ENCODE measurements around the gene DHX32.

DHX32 gene

DNA sequence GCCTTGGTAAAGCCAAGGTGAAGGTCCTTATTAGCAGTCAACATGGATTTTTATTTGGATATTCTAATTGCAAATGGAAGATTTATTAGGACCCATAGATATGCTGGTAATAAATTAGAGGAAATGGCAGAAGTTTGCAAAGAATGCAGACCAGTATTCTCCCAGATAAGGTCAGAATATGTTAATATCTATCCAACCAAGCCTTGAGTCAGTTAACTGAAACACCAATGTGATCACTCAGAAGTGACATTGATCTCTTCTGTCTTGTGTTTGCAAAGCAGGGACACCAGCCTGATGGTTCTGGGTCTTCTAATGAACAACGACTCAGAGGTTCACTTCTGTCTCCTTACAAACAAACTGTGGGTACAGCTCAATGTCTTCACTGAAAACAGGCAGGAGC, 79.5 kb downstream of the DHX32 start:
- no peak for DNase-seq

DNA sequence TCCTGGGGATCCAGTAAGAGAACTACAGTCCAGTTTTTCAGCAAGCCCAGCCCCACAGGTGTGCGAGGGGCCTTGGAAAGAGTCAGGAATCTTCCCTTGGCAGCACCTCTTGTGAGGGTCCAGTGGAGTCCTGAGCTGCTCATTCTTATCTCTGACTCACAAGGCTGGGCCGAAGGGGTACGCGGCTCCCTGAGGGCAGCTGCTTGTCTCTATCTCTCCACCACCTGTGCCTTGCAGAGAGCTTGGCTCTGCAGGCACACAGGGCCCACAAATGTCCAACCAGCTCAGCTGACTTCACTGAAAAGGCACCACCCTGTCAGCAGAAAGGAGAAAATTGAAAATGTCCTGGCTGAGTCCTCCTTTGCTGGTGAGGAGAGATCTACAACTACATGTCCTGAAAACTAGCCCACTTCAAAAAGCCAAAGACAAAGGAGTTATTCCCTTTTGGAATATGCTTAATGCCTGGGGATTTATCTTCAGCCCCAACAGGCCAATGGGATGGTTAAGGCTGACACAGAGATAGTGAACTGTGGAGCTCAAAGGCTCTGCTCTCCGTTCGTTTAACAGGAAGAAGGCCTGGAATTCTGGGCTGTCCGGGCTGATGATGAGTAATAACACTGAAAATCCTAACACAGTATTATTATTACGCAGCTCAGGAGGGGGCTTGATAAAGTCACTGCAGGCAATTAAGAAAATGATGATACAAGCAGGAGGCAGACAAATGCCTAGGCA, 81.5 kb downstream of the DHX32 start:
- DNase-seq = no peak

DNA sequence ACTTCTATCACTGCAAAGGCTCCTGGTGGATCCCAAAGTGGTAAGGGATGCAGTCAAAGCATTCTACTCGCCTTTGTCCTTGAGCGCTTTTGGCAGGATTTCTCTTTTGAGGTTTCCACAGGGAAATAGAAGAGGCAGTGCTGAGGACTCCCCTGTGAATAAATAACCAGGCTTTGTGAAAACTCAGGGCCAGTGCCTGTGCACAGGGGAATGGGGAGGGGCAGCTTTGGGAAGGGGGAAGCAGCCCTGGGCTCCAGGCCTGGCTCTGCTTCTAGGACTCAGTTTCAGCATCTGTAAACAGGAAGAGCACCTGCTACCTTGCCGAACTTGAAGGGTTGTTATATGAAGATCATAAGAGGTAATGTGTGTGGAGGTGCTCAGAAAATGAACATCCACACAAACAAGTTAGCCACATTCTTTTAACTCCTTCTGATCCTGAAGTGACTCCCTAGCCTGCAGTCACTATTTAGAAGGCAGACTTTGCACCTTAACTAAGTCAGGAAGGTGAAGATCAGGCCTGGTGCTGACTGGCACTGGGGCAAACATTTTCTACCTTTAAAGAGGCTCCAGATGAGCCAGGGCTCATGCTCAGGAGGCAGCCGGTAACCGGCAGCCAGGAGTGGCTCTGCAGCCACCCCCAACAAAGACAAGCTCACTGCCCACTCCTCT, 83.0 kb downstream of the DHX32 start:
- DNase-seq = no peak

DNA sequence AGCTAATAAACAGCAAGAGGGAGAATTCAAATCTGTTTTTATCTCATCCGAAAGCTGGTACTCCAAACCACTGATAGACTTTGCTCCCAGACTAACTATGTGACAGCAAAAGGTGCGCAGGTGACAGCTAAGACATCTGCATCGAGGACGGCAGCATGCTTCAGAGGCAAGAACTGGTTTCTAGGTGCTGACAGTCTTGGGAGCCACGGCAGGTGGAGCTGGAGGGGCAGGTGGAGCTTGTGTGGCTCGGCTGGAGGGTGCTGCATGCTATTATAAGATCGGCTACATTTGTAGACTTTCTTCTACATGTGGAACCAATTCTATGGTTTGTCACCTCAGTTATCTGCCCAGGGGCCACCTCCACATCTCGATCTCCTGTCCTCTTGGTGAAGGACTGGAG, 83.7 kb downstream of the DHX32 start:
- DNase-seq = no peak

DNA sequence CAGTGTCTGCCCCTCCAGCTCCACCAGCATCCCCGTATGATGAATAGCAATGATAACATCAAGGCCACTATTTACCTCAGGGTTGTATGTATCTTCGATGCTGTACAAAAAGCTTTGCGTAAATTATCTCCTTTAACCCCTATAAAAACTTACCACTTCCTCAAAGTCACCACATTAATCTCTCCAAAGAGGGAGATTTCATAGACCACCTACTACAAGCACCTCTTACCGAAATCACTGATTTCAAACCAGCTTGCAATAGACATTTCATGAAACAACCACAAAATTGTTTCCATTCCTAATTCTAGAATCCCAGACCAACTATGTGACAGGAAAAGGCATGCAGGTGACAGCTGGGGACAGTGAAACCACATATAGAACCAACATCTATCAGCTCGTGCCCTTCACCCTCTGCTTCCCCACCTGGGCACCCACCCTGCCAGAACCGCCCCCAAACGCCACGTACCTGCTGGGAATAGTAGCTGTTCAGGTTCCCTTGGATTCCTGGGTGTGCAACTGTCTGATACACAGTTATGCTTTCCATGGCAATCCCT, 85.4 kb downstream of the DHX32 start:
- DNase-seq = no peak

DNA sequence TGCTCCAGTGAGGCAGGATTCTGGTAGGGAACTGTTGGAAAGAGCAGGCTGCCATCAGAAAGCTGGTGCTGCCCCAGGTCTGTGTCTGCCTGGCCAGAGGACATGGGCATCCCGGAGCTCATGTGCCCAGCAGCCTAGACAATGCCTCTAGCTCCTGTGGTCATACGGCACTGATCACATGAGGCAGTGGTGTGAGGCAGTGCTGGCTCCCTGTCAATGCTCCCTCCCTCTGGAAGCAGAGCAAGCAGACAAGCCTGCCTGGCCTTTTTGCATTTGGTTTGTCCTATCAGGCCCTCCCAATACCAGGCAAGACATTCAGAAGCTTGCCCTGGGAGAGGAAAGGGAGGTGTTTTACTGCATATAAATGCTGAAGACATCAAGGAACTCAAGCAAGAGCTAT, 86.0 kb downstream of the DHX32 start:
- no peak for DNase-seq

DNA sequence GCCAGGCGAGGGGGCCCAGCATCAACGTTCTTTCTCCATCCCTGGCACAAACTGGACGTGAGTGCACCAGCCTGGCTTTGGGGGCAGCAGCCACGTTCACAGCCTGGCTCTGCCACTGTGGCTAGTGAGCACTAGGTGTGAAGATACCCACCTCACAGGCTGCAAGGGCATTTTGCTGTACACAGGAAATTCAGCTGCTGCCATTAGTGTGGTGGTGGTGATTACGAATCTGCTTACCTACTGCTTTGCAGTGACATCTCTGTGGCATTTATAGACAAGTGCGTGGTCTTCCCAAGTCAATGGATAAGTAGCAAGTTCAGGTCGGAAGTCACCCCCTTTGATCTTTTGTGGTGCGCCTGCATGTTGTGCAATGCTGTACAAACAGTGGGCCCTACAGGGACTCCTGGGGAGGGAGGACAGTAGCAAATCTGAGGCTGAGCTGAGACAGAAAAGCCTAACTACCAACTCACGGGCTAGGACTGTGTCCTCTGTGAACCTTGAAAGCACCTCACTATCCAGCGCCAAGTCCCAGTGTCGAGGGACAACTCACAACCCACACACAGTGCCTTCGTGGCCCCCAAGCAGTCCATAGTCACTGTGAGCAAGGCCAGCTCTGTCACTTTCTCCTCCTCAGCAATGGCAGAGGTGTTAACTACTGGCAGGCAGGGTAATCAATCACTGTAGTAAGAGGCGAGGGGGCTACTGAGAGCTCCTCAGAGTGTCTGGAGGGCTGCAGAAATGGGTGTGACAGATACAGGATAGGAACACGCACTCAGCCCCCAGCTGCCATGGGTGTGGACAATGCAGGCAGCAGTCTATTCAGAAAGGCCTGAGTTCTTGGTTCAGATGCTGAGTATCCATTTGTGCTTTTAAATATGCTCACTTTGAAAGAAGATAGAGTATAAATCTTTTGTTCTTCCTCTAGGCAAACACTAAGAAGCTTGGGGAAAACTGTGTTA, 88.5 kb downstream of the DHX32 start:
- DNase-seq = no peak

DNA sequence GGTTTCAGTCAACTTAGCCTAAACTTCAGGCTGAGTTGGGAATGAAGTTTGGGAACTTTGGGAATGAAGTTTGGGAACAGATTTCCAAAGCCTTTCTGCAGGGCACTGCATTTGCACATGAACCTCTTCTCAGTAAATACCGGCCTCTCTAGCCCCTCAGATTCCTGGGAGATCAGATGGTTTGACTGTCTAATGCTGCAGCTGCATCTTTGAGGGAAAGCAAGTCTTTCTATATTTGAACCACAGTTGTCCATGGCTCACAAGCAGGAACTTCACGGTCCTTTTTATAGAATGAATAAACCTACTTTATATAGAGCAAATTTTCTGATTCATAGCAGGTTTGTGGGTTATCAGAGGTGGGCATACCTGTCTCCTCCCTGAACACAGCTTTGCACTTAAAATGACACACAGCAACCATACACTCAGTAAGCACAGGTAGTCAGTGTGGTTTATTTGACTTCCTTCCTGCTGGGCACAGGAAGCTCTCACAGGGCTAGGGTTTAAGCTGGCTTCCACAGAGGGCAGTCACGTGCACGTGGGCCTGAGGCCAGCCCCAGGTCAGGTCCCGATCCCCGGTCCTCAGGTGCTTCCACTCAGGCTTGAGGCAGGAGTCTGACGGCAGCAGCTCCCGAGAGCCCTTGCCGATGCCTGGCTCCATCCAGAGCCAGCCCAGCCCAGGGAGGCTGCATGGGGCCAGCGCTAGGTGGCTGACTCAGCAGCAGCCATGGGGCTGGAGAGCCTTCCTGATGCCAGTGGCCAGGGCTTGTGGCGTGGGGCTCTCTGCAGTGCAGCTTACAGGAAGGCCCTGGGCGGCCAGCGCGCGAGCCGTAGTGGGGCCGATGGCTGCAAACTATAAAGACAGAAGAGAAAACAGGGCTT, 92.7 kb downstream of the DHX32 start:
- no peak for DNase-seq

Data from activated T-cell treated with anti-CD3 and anti-CD28 coated beads, Interleukin-2, amount 50 U/mL, for 1 hour (primary cell).